ENCODE measurements around the gene RASA2.

DNA sequence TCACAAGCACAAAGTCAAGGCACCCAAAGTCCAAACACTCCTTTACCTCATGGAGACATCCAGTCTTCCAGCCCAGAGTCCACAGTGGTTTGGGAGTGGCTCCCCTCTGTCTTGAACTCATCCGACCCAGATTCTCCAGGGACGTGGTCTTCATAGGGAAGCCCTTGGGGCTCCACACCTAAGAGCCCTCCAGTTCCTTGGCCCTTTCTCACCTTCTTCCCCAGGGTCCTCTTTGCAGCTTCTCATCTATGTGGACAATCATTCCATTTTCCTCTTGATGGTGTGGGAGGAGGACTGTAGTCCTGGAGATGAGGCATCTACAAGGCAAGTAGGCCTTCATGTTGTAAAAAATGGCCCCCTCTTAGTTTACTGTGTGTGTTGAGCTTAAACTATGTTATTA, 164.0 kb downstream of the RASA2 start:
- TF ChIP-seq, protein P1, sequence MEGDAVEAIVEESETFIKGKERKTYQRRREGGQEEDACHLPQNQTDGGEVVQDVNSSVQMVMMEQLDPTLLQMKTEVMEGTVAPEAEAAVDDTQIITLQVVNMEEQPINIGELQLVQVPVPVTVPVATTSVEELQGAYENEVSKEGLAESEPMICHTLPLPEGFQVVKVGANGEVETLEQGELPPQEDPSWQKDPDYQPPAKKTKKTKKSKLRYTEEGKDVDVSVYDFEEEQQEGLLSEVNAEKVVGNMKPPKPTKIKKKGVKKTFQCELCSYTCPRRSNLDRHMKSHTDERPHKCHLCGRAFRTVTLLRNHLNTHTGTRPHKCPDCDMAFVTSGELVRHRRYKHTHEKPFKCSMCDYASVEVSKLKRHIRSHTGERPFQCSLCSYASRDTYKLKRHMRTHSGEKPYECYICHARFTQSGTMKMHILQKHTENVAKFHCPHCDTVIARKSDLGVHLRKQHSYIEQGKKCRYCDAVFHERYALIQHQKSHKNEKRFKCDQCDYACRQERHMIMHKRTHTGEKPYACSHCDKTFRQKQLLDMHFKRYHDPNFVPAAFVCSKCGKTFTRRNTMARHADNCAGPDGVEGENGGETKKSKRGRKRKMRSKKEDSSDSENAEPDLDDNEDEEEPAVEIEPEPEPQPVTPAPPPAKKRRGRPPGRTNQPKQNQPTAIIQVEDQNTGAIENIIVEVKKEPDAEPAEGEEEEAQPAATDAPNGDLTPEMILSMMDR (IDR thresholded peaks at IDR 0.05), result no peak
- TF ChIP-seq POLR2A (IDR thresholded peaks at IDR 0.05), result no peak
